Smooth muscle cell (in vitro differentiated cells): ENCODE data around the gene FREM1. TPM values are rescaled to one million over a fixed set of nuclear protein-coding genes. Genes with fewer than 3 reads are reported as not detected.

Source experiments
- DNase-seq: peaks from one replicate; lab custom pipeline; 2025; ENCODE audit not compliant: unreplicated experiment; lab: John Stamatoyannopoulos, UW
- H2AFZ ChIP-seq: fragments of 200-600 bp; sonication (generic); 2 replicates; pipeline ENCODE4 v1.6.0; 2016; ENCODE audit warnings: antibody characterized with exemption, low read depth, mild to moderate bottlenecking
- H3F3A ChIP-seq: fragments of 200-600 bp; sonication (generic); 2 replicates; pipeline ENCODE4 v1.6.0; 2017; ENCODE audit warnings: antibody characterized with exemption, low read depth
- H3K27ac ChIP-seq: fragments of 200-600 bp; sonication (generic); 2 replicates; pipeline ENCODE4 v1.5.1; 2016; ENCODE audit warnings: low read depth, mild to moderate bottlenecking
- H3K27me3 ChIP-seq: fragments of 200-600 bp; sonication (generic); 2 replicates; pipeline ENCODE4 v1.6.1; 2016; ENCODE audit warnings: low read depth, mild to moderate bottlenecking
- H3K36me3 ChIP-seq: fragments of 200-600 bp; sonication (generic); 2 replicates; pipeline ENCODE4 v1.5.1; 2016; ENCODE audit warnings: low read depth
- H3K4me1 ChIP-seq: fragments of 200-600 bp; sonication (generic); 2 replicates; pipeline ENCODE4 v1.5.1; 2016; ENCODE audit warnings: low read depth
- H3K4me2 ChIP-seq: fragments of 200-600 bp; sonication (generic); 2 replicates; pipeline ENCODE4 v1.6.0; 2016; ENCODE audit warnings: mild to moderate bottlenecking
- H3K4me3 ChIP-seq: fragments of 200-600 bp; sonication (generic); 2 replicates; pipeline ENCODE4 v1.5.1; 2016; ENCODE audit warnings: mild to moderate bottlenecking
- H3K79me2 ChIP-seq: fragments of 200-600 bp; sonication (generic); 2 replicates; pipeline ENCODE4 v1.6.0; 2016; ENCODE audit warnings: low read depth, mild to moderate bottlenecking
- H3K9ac ChIP-seq: fragments of 200-600 bp; sonication (generic); 2 replicates; pipeline ENCODE4 v1.6.0; 2016; ENCODE audit warnings: low read depth
- H3K9me3 ChIP-seq: fragments of 200-600 bp; sonication (generic); replicated peaks from 2 replicates; pipeline ENCODE4 v1.5.1; 2016; ENCODE audit warnings: low read depth
- H4K20me1 ChIP-seq: fragments of 200-600 bp; sonication (generic); 2 replicates; pipeline ENCODE4 v1.6.0; 2016; ENCODE audit warnings: low read depth
- WGBS: methylation state at CpG from one replicate; pipeline ENCODE4 v1.1.7; 2016; ENCODE audit warnings: low lambda C conversion rate; 5-methylcytosine and 5-hydroxymethylcytosine counted together
- polyA plus RNA-seq: library from polyadenylated mRNA; unstranded; fragments of >200 nt; fragmentation: Nextera tagmentation; extraction: Ambion mirVana; gene quantifications from 2 replicates; pipeline ENCODE4 v1.2.1, GENCODE V29; 2016
- total RNA-seq: library from RNA; depleted of rRNA; stranded (reverse); fragments of >200 nt; gene quantifications from 2 replicates; pipeline ENCODE4 v1.2.3, GENCODE V29; 2014
- TF ChIP-seq, protein P1 (sequence below): fragments of 200-600 bp; sonication (generic); IDR thresholded peaks from 2 replicates; pipeline ENCODE4 v1.5.1; 2017; ENCODE audit warnings: borderline replicate concordance, mild to moderate bottlenecking, antibody characterized with exemption; ENCODE audit not compliant: insufficient read depth, poor library complexity, severe bottlenecking

The FREM1 gene
- total and polyA plus RNA-seq, 2 experiments from 2014 or later, result 18.0 TPM

DNA sequence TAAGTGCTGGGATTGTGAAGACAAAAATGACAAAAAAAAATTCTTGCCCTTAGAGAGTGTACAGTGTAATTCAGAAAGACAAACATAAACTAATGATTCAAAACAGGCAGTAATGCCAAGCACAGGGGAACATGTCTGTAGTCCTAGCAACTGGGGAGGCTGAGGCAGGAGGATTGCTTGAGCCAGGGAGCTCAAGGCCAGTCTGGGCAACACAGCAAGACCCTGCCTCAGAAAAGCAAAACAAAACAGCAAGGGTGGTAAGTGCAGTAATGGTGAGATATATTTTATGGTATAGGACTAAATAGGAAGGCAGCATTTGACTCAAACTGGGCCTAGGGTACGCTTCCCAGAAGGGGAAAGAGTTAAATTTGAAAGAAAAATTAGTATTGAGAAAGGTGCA lies 18.9 kb downstream of the FREM1 start:
- no peak overlapping the region for H3K4me2 ChIP-seq
- H3F3A ChIP-seq, result no peaks in the 10 kb centered on the region
- H3K4me1 ChIP-seq, result no peaks in the 10 kb centered on the region
- peaks cover 86% of the 10 kb centered on the region for H3K79me2 ChIP-seq
- no peaks in the 10 kb centered on the region for H3K9me3 ChIP-seq
- no peak for DNase-seq
- no peaks in the 10 kb centered on the region for H3K36me3 ChIP-seq
- H3K27ac ChIP-seq, result no peak overlapping the region
- H3K9ac ChIP-seq, result no peak overlapping the region
- WGBS, result 100% methylated on average over 1 of the region's 1 CpG
- no peaks in the 10 kb centered on the region for H3K27me3 ChIP-seq
- no peak overlapping the region for H2AFZ ChIP-seq
- no peak overlapping the region for H3K4me3 ChIP-seq
- TF ChIP-seq, protein P1, sequence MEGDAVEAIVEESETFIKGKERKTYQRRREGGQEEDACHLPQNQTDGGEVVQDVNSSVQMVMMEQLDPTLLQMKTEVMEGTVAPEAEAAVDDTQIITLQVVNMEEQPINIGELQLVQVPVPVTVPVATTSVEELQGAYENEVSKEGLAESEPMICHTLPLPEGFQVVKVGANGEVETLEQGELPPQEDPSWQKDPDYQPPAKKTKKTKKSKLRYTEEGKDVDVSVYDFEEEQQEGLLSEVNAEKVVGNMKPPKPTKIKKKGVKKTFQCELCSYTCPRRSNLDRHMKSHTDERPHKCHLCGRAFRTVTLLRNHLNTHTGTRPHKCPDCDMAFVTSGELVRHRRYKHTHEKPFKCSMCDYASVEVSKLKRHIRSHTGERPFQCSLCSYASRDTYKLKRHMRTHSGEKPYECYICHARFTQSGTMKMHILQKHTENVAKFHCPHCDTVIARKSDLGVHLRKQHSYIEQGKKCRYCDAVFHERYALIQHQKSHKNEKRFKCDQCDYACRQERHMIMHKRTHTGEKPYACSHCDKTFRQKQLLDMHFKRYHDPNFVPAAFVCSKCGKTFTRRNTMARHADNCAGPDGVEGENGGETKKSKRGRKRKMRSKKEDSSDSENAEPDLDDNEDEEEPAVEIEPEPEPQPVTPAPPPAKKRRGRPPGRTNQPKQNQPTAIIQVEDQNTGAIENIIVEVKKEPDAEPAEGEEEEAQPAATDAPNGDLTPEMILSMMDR, result no peak
- no peaks in the 10 kb centered on the region for H4K20me1 ChIP-seq

DNA sequence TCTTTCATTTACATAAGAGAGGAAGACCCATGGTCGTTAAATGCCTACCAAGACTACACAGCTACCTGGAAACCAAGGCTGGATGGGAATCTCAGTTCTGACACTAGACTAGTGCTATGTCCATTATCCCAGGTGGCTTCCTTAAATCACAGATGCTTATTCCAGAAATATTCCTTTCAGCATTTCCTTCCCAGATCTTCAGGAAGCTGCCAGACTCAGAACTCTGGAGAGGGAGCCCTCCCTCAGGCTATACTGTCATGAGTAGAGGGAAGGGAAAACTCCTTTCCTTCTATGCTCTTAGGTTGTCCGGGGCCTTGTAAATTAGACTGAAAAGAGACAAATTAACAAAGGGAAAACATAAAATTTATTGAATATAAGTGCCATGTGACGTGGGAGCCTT lies 20.8 kb downstream of the FREM1 start:
- no peak overlapping the region for H3K4me3 ChIP-seq
- H3K36me3 ChIP-seq, result no peaks in the 10 kb centered on the region
- H2AFZ ChIP-seq, result no peak overlapping the region
- no peaks in the 10 kb centered on the region for H3K27me3 ChIP-seq
- TF ChIP-seq, protein P1, result no peak
- H3K9ac ChIP-seq, result no peak overlapping the region
- peaks cover 90% of the 10 kb centered on the region for H3K79me2 ChIP-seq
- whole genome bisulfite sequencing, result 72% methylated on average over 3 of the region's 3 CpGs
- no peaks in the 10 kb centered on the region for H3F3A ChIP-seq
- no peak overlapping the region for H3K4me2 ChIP-seq
- DNase-seq, result no peak
- no peaks in the 10 kb centered on the region for H3K9me3 ChIP-seq
- no peak overlapping the region for H3K27ac ChIP-seq
- no peaks in the 10 kb centered on the region for H3K4me1 ChIP-seq
- H4K20me1 ChIP-seq, result no peaks in the 10 kb centered on the region

DNA sequence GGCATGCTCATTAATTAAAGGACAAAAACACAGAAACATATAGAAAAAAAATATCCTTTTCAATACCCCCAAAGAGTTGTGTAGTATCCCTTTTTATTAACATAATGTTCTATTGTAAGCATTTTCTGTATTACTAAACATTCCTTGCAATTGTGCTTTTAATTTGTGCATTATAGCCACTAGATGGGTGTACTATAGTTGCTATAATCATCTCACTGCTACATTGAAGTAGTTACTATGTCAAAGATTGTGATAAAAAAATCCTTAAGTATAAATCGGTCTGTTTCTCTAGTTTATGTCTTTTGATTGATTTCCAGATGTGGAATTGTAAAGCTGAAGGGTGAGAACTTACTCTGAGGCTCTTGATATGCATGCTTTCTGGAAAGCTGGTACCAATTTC lies 21.4 kb downstream of the FREM1 start:
- Histone ChIP-seq H3K9me3 (no peaks in the 10 kb centered on the region), H2AFZ (no peak overlapping the region), H3K4me2 (no peak overlapping the region), H3K36me3 (no peaks in the 10 kb centered on the region), H3F3A (no peaks in the 10 kb centered on the region), H3K4me1 (no peaks in the 10 kb centered on the region), H3K27ac (no peak overlapping the region), H3K9ac (no peak overlapping the region), H3K4me3 (no peak overlapping the region), H3K79me2 (peaks cover 86% of the 10 kb centered on the region), H3K27me3 (no peaks in the 10 kb centered on the region), H4K20me1 (no peaks in the 10 kb centered on the region)
- no peak for DNase-seq
- TF ChIP-seq, protein P1, result no peak
- 76% methylated on average over 1 of the region's 1 CpG for WGBS

DNA sequence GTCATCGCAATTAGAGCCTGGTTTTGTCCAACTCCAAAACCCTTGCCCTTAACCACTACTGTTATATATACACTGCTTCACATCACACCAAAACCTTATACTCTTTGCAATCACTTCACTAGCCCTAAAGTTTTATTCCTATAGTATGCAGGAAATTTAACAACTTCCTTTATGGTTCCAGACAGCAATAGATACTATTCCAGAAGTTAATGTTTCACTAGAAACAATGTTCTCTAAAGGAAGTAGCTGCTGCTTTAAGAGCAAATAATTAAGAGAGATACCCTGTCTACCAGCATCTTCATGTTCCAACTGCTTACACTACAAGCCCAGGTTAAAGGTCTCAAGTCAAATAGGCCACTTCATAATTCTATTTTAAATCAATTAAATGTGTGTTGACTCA lies 22.0 kb downstream of the FREM1 start:
- H3K9ac ChIP-seq, result no peak overlapping the region
- peaks cover 83% of the 10 kb centered on the region for H3K79me2 ChIP-seq
- H3K4me2 ChIP-seq, result no peak overlapping the region
- H3K9me3 ChIP-seq, result no peaks in the 10 kb centered on the region
- H3F3A ChIP-seq, result no peaks in the 10 kb centered on the region
- 100% methylated on average over 1 of the region's 1 CpG for WGBS
- no peak overlapping the region for H3K27ac ChIP-seq
- no peaks in the 10 kb centered on the region for H4K20me1 ChIP-seq
- H3K4me1 ChIP-seq, result no peaks in the 10 kb centered on the region
- H3K27me3 ChIP-seq, result no peaks in the 10 kb centered on the region
- H2AFZ ChIP-seq, result no peak overlapping the region
- TF ChIP-seq, protein P1, result no peak
- no peak overlapping the region for H3K4me3 ChIP-seq
- no peaks in the 10 kb centered on the region for H3K36me3 ChIP-seq
- no peak for DNase-seq
